ENCODE data around the gene STK40. TPM values are rescaled to one million over a fixed set of nuclear protein-coding genes. Genes with fewer than 3 reads are reported as not detected.
A peak's percentile ranks its signal among the peaks of the same experiment; 100 is the strongest.

Gene STK40
- total and polyA plus RNA-seq, 5 donors: 54.8 to 85.0 (median 72.2) TPM

DNA sequence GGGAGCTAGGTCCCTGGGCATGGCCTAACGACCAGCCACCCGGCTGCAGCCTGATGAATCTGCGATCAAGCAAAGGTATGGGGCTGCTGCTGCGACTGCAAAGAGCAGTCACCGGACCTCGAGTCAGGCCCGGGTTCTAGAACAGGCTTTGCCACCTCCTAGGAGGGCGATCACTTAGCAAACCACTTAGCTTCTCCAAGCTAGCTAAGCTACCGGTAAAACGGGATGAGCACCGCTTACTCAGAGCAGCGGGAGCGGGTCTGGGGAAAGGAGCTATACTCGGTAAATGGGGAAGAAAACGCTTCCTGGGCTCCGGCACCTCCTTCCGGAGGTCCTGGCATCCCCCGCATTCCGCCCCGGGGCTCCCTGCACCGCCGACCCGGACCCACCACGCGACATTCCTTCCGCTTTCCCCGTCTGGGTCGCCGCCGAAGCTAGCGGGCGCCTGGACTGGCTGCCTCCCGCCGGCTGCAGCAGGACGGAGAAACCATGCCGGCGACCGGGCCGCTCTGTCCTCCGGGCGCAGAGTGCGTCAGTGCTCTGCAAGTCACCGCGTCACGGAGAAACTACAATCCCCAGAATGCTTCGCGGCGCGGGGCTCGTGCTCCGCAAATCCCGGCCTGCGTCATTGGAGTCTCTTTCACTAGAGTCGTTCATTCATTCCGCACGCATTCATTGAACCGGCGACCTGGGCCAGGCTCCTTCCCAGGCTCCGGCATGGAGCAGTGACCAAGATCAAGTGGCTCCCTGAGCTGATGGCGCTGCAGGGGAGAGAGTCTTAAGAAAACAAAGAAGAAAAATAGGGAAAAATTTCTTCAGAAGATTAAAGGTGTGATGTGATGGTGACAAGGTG is 11.9 kb upstream of the STK40 start, which contains the start of gene LSM10:
LSM10 (minus strand) TSS at position 531 of the 853 bp plus-strand sequence. CDS start 3,779 bp downstream, outside the sequence.
- Histone ChIP-seq H3K4me3 (ENCODE audit: low read length) (peak within 1 kb of the TSS; percentile 78), H3K27me3 (ENCODE audit: control insufficient read depth, insufficient read depth) (no peaks in the 10 kb centered on the region), H3K4me1 (ENCODE audit: control insufficient read depth, insufficient read depth, low read length) (no peaks in the 10 kb centered on the region), H3K9me3 (ENCODE audit: control insufficient read depth, low read length) (no peaks in the 10 kb centered on the region), H3K27ac (ENCODE audit: low read length) (peak within 1 kb of the TSS; percentile 90)
- WGBS: under 1% methylated on average over 60 of the region's 60 CpGs
- intact Hi-C loops (cut with DNase I): no loop called here
- peak; percentile 96 for ATAC-seq
- peak; percentile 95 to 97 (median 97) for DNase-seq

DNA sequence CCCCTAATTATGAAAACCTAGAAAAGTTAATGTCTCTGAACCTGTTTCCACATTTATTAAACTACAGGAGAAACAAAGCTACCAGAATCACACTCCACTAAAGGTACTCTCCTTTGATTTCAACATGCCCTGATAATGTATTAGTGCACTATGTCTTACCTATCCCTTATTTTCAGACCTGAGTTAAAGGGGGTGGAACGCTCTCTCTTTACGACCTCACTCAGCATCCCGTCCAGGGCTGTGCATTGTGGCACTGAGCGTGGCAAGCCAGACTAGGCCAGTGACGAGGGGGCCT is 11.3 kb upstream of the STK40 start:
- ATAC-seq (peak; percentile 57 to 65), DNase-seq (no peak)
- intact Hi-C loops (cut with DNase I): no loop called here
- Histone ChIP-seq H3K9me3 (ENCODE audit: control insufficient read depth, low read length) (no peaks in the 10 kb centered on the region), H3K4me3 (ENCODE audit: low read length) (peak overlapping the region; percentile 78), H3K27me3 (ENCODE audit: control insufficient read depth, insufficient read depth) (no peaks in the 10 kb centered on the region), H3K27ac (ENCODE audit: low read length) (peak overlapping the region; percentile 90), H3K4me1 (ENCODE audit: control insufficient read depth, insufficient read depth, low read length) (no peaks in the 10 kb centered on the region)
- WGBS: 8% methylated on average over 5 of the region's 5 CpGs

DNA sequence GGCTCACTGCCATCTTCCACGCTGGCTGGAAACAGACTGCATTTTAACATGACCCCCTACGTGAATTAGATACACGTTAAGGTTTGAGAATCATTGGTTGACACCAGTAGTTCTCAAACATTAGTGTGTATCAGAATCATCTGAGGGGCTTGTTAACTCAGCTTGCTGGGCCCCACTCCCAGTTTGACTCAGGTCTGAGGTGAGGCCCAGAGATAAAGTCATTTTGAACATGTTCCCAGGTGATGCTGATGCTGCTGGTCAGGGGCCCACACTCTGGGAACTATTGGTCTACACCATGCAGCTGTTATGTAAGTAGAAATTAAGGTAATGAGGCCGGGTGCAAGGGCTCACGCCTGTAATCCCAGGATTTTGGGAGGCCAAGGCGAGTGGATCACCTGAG is 10.6 kb upstream of the STK40 start:
- ATAC-seq (no peak), DNase-seq (no peak)
- WGBS: 76% methylated on average over 6 of the region's 6 CpGs
- H3K4me1 ChIP-seq (ENCODE audit: control insufficient read depth, insufficient read depth, low read length): no peaks in the 10 kb centered on the region
- H3K9me3 ChIP-seq (ENCODE audit: control insufficient read depth, low read length): no peaks in the 10 kb centered on the region
- no peak overlapping the region for H3K27ac ChIP-seq (ENCODE audit: low read length)
- intact Hi-C loops (cut with DNase I): no loop called here
- no peaks in the 10 kb centered on the region for H3K27me3 ChIP-seq (ENCODE audit: control insufficient read depth, insufficient read depth)
- no peak overlapping the region for H3K4me3 ChIP-seq (ENCODE audit: low read length)

DNA sequence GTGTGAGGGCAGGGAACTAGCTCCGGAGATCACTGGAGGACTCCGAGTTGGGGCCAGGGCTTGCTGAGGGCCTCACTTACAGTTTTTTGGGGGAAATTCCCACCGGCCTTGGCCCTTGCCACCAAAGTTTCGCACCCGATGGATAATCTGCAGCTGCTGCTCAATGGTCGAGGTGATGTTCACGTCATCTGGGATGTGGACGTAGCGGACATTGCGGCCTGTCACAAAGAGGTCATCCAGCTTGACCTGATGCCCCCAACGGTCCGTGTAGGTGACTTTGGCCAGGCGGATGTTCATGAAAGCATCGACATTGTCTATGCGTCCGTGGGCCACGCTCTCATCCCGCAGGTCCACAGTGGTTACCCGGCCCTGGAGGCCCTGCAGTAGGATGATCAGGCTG is 8.0 kb upstream of the STK40 start:
- Histone ChIP-seq H3K4me3 (ENCODE audit: low read length) (no peak overlapping the region), H3K27me3 (ENCODE audit: control insufficient read depth, insufficient read depth) (no peaks in the 10 kb centered on the region), H3K27ac (ENCODE audit: low read length) (no peak overlapping the region), H3K4me1 (ENCODE audit: control insufficient read depth, insufficient read depth, low read length) (no peaks in the 10 kb centered on the region), H3K9me3 (ENCODE audit: control insufficient read depth, low read length) (no peaks in the 10 kb centered on the region)
- WGBS: 95% methylated on average over 19 of the region's 19 CpGs
- ATAC-seq (no peak), DNase-seq (peak in 1 of 3 donors; percentile 46)
- intact Hi-C loops (cut with DNase I): no loop called here

DNA sequence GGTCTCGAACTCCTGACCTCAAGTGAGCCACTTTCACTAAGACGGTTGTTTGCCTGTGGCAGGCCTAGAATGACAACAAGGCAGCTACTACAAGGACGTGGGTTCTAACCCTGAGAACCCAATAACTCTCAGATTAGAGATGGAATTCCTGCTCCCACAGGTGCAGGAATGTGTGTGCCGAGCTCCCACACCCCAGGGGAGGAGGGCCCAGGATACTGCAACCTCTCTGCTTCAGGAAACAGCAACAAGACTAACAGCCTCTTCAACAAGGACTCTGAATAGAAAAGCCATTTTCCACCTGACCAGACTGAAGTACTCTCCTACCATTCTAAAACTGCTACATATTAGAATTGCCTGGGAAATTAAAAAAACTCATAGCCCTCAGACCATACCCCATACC is 7.1 kb upstream of the STK40 start:
- no peak for DNase-seq
- H3K27ac ChIP-seq (ENCODE audit: low read length): no peak overlapping the region
- intact Hi-C loops (cut with DNase I): no loop called here
- H3K4me3 ChIP-seq (ENCODE audit: low read length): no peak overlapping the region
- no peak for ATAC-seq
- no peaks in the 10 kb centered on the region for H3K27me3 ChIP-seq (ENCODE audit: control insufficient read depth, insufficient read depth)
- no peaks in the 10 kb centered on the region for H3K9me3 ChIP-seq (ENCODE audit: control insufficient read depth, low read length)
- WGBS: 84% methylated on average over 4 of the region's 4 CpGs
- peaks cover 2% of the 10 kb centered on the region for H3K4me1 ChIP-seq (ENCODE audit: control insufficient read depth, insufficient read depth, low read length)

DNA sequence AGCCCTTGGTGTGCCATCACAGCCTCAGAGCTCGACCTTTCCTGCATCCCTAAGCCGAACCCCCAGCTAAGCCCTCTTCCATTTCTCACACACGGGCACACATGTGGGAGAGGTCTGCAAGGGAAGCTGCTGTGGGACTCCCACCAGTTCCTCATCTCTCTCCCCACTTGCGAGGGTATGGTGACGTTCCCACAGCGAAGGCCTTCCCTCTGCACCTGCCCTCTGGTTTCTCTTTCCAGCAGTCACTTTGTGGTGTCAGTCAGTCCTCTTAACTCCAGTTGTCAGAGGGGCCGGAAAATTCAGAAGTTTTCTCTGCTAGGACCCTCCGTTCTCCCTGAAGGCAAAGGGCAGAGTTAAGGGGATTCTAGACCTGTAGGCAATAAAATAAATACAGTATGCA is 5.5 kb upstream of the STK40 start:
- WGBS: 94% methylated on average over 8 of the region's 8 CpGs
- ATAC-seq (no peak), DNase-seq (no peak)
- Histone ChIP-seq H3K4me1 (ENCODE audit: control insufficient read depth, insufficient read depth, low read length) (peaks cover 9% of the 10 kb centered on the region), H3K4me3 (ENCODE audit: low read length) (no peak overlapping the region), H3K9me3 (ENCODE audit: control insufficient read depth, low read length) (no peaks in the 10 kb centered on the region), H3K27me3 (ENCODE audit: control insufficient read depth, insufficient read depth) (no peaks in the 10 kb centered on the region), H3K27ac (ENCODE audit: low read length) (no peak overlapping the region)
- intact Hi-C loops (cut with DNase I): no loop called here

DNA sequence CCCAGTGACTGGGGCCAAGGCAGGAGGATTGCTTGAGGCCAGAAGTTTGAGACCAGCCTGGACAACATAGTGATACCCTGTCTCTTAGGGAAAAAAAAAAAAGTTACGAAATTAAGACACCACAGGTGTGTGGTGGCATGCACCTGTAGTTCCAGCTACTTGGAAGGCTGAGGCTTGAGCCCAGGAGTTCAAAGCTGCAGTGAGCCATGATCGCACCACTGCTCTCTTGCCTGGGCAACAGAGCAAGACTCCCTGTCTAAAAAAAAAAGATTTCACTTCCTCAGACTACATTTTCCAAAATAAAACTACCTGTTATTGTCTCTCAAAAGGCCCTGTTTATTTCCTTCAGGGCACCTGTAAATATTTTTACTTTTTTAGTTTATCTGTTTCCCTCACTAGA is 4.7 kb upstream of the STK40 start:
- Histone ChIP-seq H3K4me3 (ENCODE audit: low read length) (no peak overlapping the region), H3K9me3 (ENCODE audit: control insufficient read depth, low read length) (no peaks in the 10 kb centered on the region), H3K27me3 (ENCODE audit: control insufficient read depth, insufficient read depth) (no peaks in the 10 kb centered on the region), H3K4me1 (ENCODE audit: control insufficient read depth, insufficient read depth, low read length) (peaks cover 9% of the 10 kb centered on the region), H3K27ac (ENCODE audit: low read length) (no peak overlapping the region)
- ATAC-seq (no peak), DNase-seq (no peak)
- intact Hi-C loops (cut with DNase I): no loop called here
- 91% methylated on average over 2 of the region's 2 CpGs for WGBS

DNA sequence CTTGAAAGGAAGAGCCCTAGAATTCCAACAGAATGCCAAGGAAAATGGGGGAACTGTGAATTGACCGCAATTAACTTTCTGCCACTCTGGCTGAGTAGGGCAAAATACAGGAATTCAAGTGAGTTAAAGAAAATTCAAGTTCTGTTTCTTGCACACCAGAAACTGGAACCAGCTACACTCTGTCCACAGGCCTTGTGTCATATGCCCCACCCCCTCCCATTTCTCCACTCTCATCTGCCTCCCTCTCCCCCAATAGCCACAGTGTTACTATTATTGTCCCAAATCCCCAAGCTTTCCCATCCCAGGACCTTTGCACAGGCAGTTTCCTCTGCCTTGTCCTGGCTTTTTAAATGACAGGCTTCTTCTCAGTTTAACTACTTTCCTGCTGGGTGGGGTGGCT is 4.3 kb upstream of the STK40 start:
- intact Hi-C loops (cut with DNase I): loop anchor here in 1 of 4 donors (10.0 kb wide), 1 partner anchor 235 kb away; the partner anchor contains the start of gene MAP7D1
- H3K27me3 ChIP-seq (ENCODE audit: control insufficient read depth, insufficient read depth): no peaks in the 10 kb centered on the region
- H3K4me1 ChIP-seq (ENCODE audit: control insufficient read depth, insufficient read depth, low read length): peaks cover 9% of the 10 kb centered on the region
- DNase-seq: no peak
- no peak overlapping the region for H3K27ac ChIP-seq (ENCODE audit: low read length)
- no peak overlapping the region for H3K4me3 ChIP-seq (ENCODE audit: low read length)
- no peak for ATAC-seq
- WGBS: 95% methylated on average over 1 of the region's 1 CpG
- no peaks in the 10 kb centered on the region for H3K9me3 ChIP-seq (ENCODE audit: control insufficient read depth, low read length)

DNA sequence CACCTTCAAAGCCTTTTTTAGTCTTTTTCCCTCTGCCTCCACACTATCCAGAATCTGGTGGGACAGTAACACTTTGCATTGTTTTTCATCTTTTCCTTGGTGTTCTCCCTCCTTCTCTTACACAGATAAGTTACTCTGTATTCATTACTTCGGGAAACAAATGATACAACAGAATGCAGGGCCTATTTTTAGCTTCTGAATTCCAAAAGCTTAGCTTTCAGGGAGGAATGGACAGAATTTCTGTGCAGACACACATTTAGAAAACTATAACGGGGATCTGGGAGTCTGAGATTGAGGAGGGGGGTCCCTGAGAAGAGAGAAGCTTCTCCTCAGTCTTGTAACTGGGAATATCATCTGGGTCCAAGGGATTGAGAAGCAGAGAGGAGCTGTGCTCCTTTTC is 3.5 kb upstream of the STK40 start:
- H3K4me3 ChIP-seq (ENCODE audit: low read length): no peak overlapping the region
- H3K9me3 ChIP-seq (ENCODE audit: control insufficient read depth, low read length): no peaks in the 10 kb centered on the region
- no peaks in the 10 kb centered on the region for H3K27me3 ChIP-seq (ENCODE audit: control insufficient read depth, insufficient read depth)
- DNase-seq: no peak
- H3K4me1 ChIP-seq (ENCODE audit: control insufficient read depth, insufficient read depth, low read length): peaks cover 9% of the 10 kb centered on the region
- H3K27ac ChIP-seq (ENCODE audit: low read length): peak overlapping the region; percentile 14
- intact Hi-C loops (cut with DNase I): loop anchor here in 1 of 4 donors (10.0 kb wide), 1 partner anchor 234 kb away; the partner anchor contains the start of gene MAP7D1
- ATAC-seq: no peak
- WGBS: 57% methylated on average over 2 of the region's 2 CpGs

DNA sequence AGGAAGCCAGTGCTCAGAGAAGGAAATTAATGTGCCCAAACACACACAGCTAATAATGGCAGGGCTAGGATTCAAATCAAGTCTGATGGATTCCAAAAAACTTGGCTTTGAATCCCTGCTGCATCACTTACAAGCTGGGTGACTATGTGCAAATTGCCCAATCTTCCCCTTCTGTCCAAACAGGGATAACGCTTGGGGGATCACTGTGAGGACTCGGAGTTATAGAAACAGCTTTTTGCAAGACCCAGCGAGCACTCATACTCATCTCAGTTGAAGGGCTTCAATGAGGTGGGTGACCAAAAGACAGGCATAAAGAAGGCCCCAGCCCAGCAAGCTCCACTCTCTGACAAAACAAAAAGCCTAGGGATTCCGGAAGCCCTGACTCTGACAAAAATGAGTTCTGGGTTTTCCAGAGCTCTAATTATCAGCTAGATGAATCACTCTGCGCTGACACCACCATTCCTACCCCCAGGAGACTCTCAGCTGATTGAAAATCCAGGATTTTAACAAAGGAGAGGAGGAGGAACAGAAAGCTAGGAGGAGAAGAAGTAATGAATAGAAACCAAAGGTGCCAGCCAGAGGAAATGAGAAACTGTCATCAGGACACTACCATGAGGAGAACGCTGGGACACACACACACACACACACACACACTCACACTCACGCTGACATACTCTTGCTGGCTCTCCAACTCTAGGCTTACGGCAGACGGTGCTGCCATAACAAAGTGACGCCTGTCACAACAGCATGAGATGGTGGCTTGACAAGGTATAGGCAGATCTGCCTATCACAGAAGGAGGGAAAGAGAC is 1.6 kb upstream of the STK40 start:
- no peaks in the 10 kb centered on the region for H3K9me3 ChIP-seq (ENCODE audit: control insufficient read depth, low read length)
- intact Hi-C loops (cut with DNase I): loop anchor here in 1 of 4 donors (10.0 kb wide), 1 partner anchor 233 kb away; the partner anchor contains the start of gene MAP7D1
- DNase-seq: peak in 2 of 3 donors; percentile 61 to 80
- H3K4me1 ChIP-seq (ENCODE audit: control insufficient read depth, insufficient read depth, low read length): peaks cover 9% of the 10 kb centered on the region
- H3K27ac ChIP-seq (ENCODE audit: low read length): peak overlapping the region; percentile 93
- no peaks in the 10 kb centered on the region for H3K27me3 ChIP-seq (ENCODE audit: control insufficient read depth, insufficient read depth)
- ATAC-seq: peak; percentile 2 to 8
- no peak overlapping the region for H3K4me3 ChIP-seq (ENCODE audit: low read length)
- WGBS: 31% methylated on average over 10 of the region's 10 CpGs
